Heart right ventricle (tissue), 16 donors: ENCODE data around the gene BTG2. TPM values are rescaled to one million over a fixed set of nuclear protein-coding genes. Genes with fewer than 3 reads are reported as not detected.
A peak's percentile ranks its signal among the peaks of the same experiment; 100 is the strongest.

Source experiments
- ATAC-seq, 8 donors: fragments of 200-7000 bp; cut with Tn5 transposase; one replicate each; pipeline ENCODE4 v1.9.1; 2020; ENCODE audit warnings: mild to moderate bottlenecking in 8 of 8, moderate library complexity in 8 of 8, moderate number of reproducible peaks in 1 of 8
- DNase-seq, 2 donors: peaks; one replicate each; pipeline ENCODE4 v3.0.0-alpha.2; 2020
- H3K27ac ChIP-seq, 10 donors: fragments of 200-600 bp; sonication (generic) in 2 of 10; one replicate each; pipeline versions ENCODE4 v1.5.0 to v1.8.0; 2020 to 2022; ENCODE audit warnings: mild to moderate bottlenecking in 3 of 10
- H3K27me3 ChIP-seq, 7 donors: fragments of 200-600 bp; one replicate each; pipeline ENCODE4 v1.8.0; 2021 to 2022; ENCODE audit warnings: mild to moderate bottlenecking in 2 of 7
- H3K36me3 ChIP-seq, 9 donors: fragments of 200-600 bp; sonication (generic) in 1 of 9; one replicate each; pipeline versions ENCODE4 v1.5.0 to v1.8.0; 2020 to 2022; ENCODE audit warnings: mild to moderate bottlenecking in 2 of 9
- H3K4me1 ChIP-seq, 9 donors: fragments of 200-600 bp; sonication (generic) in 1 of 9; one replicate each; pipeline versions ENCODE4 v1.5.0 to v1.8.0; 2020 to 2022; ENCODE audit warnings: mild to moderate bottlenecking in 4 of 9
- H3K4me3 ChIP-seq, 10 donors: fragments of 200-600 bp; sonication (generic) in 2 of 10; one replicate each; pipeline versions ENCODE4 v1.5.0 to v1.8.0; 2020 to 2022; ENCODE audit warnings: mild to moderate bottlenecking in 7 of 10, moderate library complexity in 2 of 10
- H3K9me3 ChIP-seq, 11 donors: fragments of 200-600 bp in 10 of 11; sonication (generic) in 2 of 11; one replicate each; pipeline versions ENCODE4 v1.5.0 to v1.8.0; 2013 to 2022; ENCODE audit warnings: mild to moderate bottlenecking in 2 of 11, control low read depth in 1 of 11, moderate library complexity in 1 of 11
- WGBS, 2 donors: extraction: QIAGEN DNeasy Blood & Tissue Kit; methylation state at CpG; one replicate each; pipeline ENCODE4 v1.1.7; 2013; ENCODE audit warnings: inconsistent platforms in 1 of 2; 5-methylcytosine and 5-hydroxymethylcytosine counted together
- intact Hi-C, 10 donors: fragments of 100-400 bp; cut with DNase I; formaldehyde crosslinking; loops; one replicate each; pipeline versions ENCODE4 v1.11.1 to v1.14.2; 2022
- polyA plus RNA-seq, 2 donors: library from polyadenylated mRNA; stranded (reverse); fragments of 200-250 nt; gene quantifications; one replicate each; pipeline ENCODE4 v1.2.3, GENCODE V29; 2013
- total RNA-seq, 10 donors: library from RNA; stranded (reverse); fragmentation: NEBNext Ultra II Directional in 3 of 10; extraction: Animal tissue kit (Norgen Biotek cat#: 25700) in 3 of 10; gene quantifications; one replicate each; pipeline versions ENCODE4 v1.2.1 to v1.2.4, GENCODE V29; 2021 to 2023
- TF ChIP-seq, protein P1 (sequence below), 9 donors: fragments of 200-600 bp; sonication (generic) in 2 of 9; IDR thresholded peaks; one replicate each; pipeline versions ENCODE4 v1.5.0 to v1.8.0; 2021 to 2022; ENCODE audit warnings: antibody characterized with exemption in 9 of 9, mild to moderate bottlenecking in 5 of 9, moderate library complexity in 1 of 9
- donor health status: Arrhythmogenic right ventricular cardiomyopathy.
- donor health status: ischemic (EF 13 %, LVEDD 7.1; RV severe dilation, severe dysfunction).
- donor health status: healthy with polysubstance abuse.
- donor health status: DM: no; HTN: yes; CAD: no.
- donor health status: DM: no; HTN: no; CAD: no.
- donor health status: ischemic (EF 25% LVEDD 6.9; RV normal size, moderate dysfunction).
- donor health status: ischemic (EF 25% LVEDD 5.7; RV mildly dilated, moderate dysfunction).
- donor health status: healthy.
- donor health status: DM: yes; HTN: yes; CAD: no.
- donor health status: Ischemic cardiomyopathy.
- donor health status: ischemic (EF 35%, LVEDD 5.7; RV mildly dilated, moderate dysfunction).
- donor health status: nonischemic (EF 11% LVEDD 7.7; RV severe dilation, severe dysfunction).
- donor health status: DM: yes; HTN: yes; CAD: no.
- donor health status: PGD.
- donor health status: ischemic (EF 29% LVEDD 5.4; RV normal size, mild dysfunction).
- donor health status: nonischemic (EF 23%, LVEDD 6.1; RV moderate dilation, normal function).

BTG2 gene
- total and polyA plus RNA-seq, 12 donors = 26.4 to 349 (median 54.2) TPM

DNA sequence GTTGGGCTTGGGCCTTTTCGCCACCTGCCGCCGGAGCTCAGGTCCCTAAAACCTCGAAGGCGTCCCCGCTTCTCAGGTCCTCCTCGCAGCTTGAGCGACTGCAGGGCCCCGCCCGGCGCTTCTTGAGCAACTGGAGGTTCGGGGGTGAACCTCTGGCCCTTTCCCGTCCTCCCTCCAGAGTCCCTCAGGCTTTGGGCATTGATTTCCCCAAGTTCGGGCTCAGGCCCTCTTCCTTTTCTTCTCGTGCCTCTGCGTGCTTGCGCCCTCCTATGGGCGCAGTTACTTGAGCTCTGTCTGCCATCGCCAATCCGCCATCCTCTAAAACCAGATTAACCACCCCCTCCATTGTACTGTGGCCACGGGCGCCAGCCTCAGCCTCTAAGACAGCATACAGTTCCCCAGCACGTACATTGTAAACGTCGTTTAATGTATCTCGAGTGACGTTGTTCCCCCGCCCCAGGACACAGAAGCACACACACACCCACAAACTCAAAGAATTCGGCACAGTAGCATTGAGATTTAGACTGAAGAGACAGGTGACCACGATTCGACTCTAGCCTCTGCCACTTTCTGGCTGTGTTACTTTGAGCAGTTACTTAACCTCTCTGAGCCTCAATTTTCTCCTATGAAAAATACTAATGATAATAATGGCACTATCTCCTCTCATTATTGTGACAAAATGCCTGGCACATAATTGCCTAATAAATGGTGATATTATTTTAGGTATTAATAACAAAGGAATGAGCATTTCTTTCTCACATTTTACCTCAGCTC lies 22.6 kb downstream of the BTG2 start:
- 9 to 11% methylated on average over 31 of the region's 31 CpGs for WGBS, 2 donors
- peaks cover 24 to 56% (median 51%) of the 10 kb centered on the region in 9 donors for H3K4me1 ChIP-seq
- H3K36me3 ChIP-seq = no peaks in the 10 kb centered on the region
- H3K27me3 ChIP-seq = no peaks in the 10 kb centered on the region
- no peaks in the 10 kb centered on the region for H3K9me3 ChIP-seq
- H3K27ac ChIP-seq = peak overlapping the region; percentile 85 to 98 (median 94)
- DNase-seq = peak; percentile 60 to 63
- TF ChIP-seq, protein P1, sequence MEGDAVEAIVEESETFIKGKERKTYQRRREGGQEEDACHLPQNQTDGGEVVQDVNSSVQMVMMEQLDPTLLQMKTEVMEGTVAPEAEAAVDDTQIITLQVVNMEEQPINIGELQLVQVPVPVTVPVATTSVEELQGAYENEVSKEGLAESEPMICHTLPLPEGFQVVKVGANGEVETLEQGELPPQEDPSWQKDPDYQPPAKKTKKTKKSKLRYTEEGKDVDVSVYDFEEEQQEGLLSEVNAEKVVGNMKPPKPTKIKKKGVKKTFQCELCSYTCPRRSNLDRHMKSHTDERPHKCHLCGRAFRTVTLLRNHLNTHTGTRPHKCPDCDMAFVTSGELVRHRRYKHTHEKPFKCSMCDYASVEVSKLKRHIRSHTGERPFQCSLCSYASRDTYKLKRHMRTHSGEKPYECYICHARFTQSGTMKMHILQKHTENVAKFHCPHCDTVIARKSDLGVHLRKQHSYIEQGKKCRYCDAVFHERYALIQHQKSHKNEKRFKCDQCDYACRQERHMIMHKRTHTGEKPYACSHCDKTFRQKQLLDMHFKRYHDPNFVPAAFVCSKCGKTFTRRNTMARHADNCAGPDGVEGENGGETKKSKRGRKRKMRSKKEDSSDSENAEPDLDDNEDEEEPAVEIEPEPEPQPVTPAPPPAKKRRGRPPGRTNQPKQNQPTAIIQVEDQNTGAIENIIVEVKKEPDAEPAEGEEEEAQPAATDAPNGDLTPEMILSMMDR (IDR thresholded peaks at IDR 0.05) = peak in 7 of 9 donors; percentile 28 to 77 (median 59)
- intact Hi-C loops = loop anchor here in 6 of 10 donors (1.0 to 2.0 kb wide), 5 partner anchors 21 to 57 kb away; no protein-coding TSS in a partner anchor
- peak; percentile 42 to 71 (median 65) for ATAC-seq
- peak overlapping the region; percentile 5 to 63 (median 57) for H3K4me3 ChIP-seq

DNA sequence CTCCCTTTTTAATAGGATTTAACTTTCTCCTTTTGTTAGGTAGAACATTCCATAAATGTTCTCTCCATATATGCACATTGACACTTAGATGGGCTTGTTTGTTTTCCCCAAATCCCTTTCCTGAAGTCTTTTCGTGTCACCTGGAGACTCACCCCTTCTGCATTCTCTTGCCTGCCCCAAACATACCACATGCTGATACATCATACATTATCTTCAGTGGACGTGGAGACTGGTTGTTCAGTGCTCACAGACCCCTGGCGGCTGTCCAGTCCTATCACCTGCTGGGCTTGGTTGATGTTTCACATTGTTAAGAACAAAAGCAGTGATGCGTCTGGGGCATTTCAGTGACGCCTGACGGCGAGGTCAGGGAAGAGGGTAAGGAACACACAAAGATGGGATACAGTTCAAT lies 23.4 kb downstream of the BTG2 start:
- TF ChIP-seq, protein P1 (IDR thresholded peaks at IDR 0.05) = no peak
- no peak overlapping the region for H3K27ac ChIP-seq
- DNase-seq (no peak), ATAC-seq (no peak)
- H3K4me1 ChIP-seq = peaks cover 18 to 48% (median 42%) of the 10 kb centered on the region in 9 donors
- intact Hi-C loops = loop anchor here in 2 of 10 donors (2.0 kb wide), 2 partner anchors 56 to 58 kb away; no protein-coding TSS in a partner anchor
- 54 to 69% methylated on average over 7 of the region's 7 CpGs for WGBS, 2 donors
- no peaks in the 10 kb centered on the region for H3K9me3 ChIP-seq
- H3K36me3 ChIP-seq = no peaks in the 10 kb centered on the region
- H3K4me3 ChIP-seq = no peak overlapping the region
- H3K27me3 ChIP-seq = no peaks in the 10 kb centered on the region

DNA sequence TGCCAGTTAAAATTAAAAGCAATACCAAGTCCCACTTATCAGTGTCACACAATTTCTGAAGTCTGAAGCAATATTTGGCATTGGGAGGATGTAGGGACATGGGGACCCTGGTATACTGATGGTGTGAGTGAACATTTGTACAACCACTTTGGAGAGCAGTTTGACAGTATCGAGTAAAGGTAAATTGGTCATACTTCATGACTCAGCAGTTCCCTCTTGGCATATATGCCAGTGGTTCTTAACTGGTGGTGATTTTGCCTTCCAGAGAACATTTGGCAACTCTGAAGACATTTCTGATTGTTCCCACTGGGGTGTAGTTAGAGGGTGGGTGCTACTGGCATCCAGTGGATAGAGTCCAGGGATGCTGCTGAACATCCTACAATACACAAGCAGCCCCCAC lies 25.9 kb downstream of the BTG2 start:
- DNase-seq (no peak), ATAC-seq (no peak)
- intact Hi-C loops = loop anchor here in 1 of 10 donors (10.0 kb wide), 1 partner anchor 294 kb away; the partner anchor contains the start of gene ATP2B4
- TF ChIP-seq, protein P1 (IDR thresholded peaks at IDR 0.05) = no peak
- WGBS, 2 donors = 56 to 71% methylated on average over 1 of the region's 1 CpG
- Histone ChIP-seq H3K9me3 (no peaks in the 10 kb centered on the region), H3K27ac (no peak overlapping the region), H3K27me3 (no peaks in the 10 kb centered on the region), H3K4me1 (peaks cover 7 to 31% (median 19%) of the 10 kb centered on the region in 9 donors), H3K36me3 (no peaks in the 10 kb centered on the region), H3K4me3 (no peak overlapping the region)

DNA sequence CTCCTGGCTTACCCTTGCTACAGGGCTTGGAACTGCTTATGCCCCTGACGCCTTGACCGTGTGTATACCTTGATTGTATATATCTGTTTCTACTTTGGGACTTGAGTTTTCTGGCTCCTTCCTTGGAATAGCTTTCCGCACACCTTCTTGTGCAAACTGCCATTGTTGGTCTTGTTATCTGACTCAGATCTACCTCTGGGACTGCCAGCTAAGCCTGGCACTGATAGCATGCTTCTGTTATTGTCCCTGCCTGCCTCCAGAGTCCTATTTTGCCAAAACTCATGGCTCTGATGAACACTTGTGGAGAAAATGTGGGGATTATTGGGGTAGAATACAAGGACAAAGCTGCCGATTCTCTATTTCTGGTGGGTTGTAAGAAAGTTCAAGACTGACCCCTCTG lies 30.2 kb downstream of the BTG2 start:
- peaks cover 0 to 4% (median 0%) of the 10 kb centered on the region in 7 donors for H3K27me3 ChIP-seq
- no peak overlapping the region for H3K4me3 ChIP-seq
- intact Hi-C loops = loop anchor here in 1 of 10 donors (10.0 kb wide), 1 partner anchor 289 kb away; the partner anchor contains the start of gene ATP2B4
- no peaks in the 10 kb centered on the region for H3K9me3 ChIP-seq
- no peak overlapping the region for H3K27ac ChIP-seq
- H3K36me3 ChIP-seq = peaks cover 0 to 1% (median 0%) of the 10 kb centered on the region in 9 donors
- ATAC-seq (no peak), DNase-seq (no peak)
- WGBS, 2 donors = 94% methylated on average over 4 of the region's 4 CpGs
- TF ChIP-seq, protein P1 (IDR thresholded peaks at IDR 0.05) = no peak
- peaks cover 0 to 26% (median 9%) of the 10 kb centered on the region in 9 donors for H3K4me1 ChIP-seq
